ENCODE measurements around the gene BMF.

BMF gene

DNA sequence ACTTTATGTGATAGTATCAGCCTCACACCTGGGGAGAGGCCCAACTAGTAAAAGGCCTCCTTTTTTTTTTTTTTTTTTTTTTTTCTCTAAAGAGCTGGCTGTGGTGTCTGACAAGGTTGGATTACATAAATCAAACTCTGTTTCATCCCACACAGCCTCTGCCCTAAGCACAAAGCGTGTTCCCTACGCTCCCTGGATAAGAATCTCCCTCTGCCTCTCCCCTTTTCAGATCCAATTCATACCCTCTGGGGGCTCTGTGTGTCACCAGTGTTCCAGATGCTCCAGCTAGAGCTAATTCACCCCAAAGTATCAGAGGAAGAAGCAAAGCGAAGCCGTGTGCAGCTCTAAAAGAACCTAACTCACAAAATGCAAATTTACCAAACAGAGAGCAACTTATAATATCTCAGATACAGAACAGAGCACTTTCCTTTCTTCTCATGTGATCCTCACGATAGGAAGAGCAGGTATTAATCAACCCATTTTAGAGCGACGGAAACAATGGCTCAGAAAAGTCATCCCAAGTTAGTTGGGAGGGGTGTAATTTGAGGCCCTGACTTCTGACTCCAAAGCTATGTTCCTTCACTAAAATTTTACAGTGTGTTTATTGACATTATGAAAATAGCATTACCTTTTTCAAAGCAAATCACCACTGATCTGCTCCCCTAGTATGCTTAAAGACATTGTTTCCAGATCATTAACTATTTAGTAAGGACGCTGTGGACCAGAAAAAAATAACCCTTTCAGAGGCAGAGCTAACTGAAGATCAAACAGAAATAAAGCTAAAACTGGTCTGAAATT is 12.4 kb downstream of the BMF start:
- no peak overlapping the region for H3K27ac ChIP-seq
- TF ChIP-seq, protein P1, sequence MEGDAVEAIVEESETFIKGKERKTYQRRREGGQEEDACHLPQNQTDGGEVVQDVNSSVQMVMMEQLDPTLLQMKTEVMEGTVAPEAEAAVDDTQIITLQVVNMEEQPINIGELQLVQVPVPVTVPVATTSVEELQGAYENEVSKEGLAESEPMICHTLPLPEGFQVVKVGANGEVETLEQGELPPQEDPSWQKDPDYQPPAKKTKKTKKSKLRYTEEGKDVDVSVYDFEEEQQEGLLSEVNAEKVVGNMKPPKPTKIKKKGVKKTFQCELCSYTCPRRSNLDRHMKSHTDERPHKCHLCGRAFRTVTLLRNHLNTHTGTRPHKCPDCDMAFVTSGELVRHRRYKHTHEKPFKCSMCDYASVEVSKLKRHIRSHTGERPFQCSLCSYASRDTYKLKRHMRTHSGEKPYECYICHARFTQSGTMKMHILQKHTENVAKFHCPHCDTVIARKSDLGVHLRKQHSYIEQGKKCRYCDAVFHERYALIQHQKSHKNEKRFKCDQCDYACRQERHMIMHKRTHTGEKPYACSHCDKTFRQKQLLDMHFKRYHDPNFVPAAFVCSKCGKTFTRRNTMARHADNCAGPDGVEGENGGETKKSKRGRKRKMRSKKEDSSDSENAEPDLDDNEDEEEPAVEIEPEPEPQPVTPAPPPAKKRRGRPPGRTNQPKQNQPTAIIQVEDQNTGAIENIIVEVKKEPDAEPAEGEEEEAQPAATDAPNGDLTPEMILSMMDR (conservative IDR thresholded peaks at IDR 0.05) = no peak

DNA sequence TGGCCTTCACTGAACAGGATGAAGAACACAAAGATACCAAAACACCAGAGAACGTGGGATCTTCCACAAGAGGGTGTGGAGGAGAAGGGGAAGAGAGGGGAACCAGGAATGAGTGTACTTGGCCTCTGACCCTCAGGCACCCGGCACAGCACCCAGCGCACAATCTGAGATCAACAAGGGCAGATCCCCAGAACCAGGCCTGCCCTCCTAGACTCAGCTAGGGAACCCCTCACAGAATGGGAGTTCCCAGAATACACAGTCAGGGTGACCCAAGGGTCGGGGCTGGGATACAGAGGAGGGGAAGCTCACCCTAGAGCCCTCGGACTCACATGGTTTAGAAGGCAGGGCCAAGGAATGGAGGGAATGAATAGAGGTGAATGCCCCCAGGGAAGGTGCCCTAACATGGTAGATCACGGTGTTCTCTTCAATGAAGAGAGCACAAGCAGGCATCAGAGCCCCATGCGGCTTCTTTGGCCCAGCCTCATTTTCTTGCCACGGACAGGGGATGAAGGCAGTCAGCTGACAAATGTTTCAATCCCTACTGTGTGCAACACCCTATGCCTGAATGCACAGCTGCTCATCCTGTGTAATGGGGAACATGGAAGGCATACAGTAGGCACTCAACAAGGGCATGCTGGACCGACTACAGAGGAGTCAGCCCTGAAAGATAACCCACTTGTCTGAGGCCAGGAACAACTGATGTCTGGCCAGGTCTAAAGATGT is 13.1 kb downstream of the BMF start:
- TF ChIP-seq, protein P1 (conservative IDR thresholded peaks at IDR 0.05) = no peak
- no peak overlapping the region for H3K27ac ChIP-seq

DNA sequence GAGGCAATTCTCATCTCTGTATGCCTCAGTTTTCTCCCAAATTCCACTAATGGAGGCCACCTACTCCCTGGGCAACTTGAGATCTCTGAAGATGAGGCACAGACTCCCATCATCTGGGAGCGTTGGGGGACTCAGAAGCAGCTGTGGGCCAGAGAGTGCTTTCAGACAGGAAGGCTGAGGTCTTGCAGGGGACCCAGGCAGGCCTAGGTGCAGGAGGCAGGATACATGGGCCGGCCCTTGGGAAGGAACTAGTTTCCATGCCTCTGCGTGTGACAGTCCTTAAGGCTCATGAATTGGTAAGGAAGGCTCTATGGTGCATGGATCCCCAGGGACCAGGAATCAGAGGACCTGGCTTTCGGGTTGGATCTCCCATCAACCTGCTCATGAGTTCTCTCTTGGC is 14.5 kb downstream of the BMF start:
- TF ChIP-seq, protein P1 (conservative IDR thresholded peaks at IDR 0.05) = no peak
- no peak overlapping the region for H3K27ac ChIP-seq

DNA sequence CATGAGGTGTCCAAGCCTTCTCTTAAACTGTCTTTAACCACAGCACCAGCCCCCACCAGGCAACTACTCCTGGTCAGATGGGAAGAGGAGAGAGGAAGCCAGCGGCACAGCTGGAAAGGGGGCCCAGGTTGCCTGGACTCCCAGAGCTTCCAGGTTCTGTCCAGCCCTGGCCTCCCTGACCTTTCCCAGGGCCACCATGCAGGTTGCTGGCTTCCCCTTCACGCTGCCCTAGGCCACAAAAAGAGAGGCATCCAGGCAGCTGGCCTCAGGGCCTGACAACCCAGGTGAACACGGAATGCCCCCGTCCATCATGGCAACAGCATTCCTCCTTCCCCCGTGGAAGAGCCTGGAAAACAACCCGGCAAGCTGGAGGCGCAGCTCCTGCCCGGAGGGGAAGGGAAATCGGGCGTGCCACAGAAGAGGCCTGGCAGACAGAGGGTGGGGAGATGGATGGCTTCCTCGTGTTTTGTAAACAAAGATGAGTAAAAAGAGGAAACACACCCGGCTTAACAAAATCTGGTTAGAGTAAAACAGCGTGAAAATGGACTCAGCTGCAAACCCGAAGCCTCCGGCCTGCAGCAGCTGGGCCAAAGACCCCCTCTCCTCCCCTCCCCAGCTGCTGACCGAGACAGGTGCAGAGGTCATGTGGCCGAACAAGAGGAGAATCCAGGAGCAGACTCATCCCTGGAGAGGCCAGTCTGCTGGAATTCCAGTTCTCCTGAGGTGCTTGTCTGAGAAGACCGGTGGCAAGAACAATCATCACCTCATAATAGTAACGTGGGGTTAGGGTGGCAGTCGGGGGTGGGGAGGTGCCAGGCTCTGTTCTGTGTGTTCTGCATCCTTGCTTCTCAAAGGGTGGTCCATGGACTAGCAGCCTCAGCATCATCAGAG is 15.5 kb downstream of the BMF start:
- H3K27ac ChIP-seq = peak overlapping the region; percentile 51
- TF ChIP-seq, protein P1 (conservative IDR thresholded peaks at IDR 0.05) = no peak

DNA sequence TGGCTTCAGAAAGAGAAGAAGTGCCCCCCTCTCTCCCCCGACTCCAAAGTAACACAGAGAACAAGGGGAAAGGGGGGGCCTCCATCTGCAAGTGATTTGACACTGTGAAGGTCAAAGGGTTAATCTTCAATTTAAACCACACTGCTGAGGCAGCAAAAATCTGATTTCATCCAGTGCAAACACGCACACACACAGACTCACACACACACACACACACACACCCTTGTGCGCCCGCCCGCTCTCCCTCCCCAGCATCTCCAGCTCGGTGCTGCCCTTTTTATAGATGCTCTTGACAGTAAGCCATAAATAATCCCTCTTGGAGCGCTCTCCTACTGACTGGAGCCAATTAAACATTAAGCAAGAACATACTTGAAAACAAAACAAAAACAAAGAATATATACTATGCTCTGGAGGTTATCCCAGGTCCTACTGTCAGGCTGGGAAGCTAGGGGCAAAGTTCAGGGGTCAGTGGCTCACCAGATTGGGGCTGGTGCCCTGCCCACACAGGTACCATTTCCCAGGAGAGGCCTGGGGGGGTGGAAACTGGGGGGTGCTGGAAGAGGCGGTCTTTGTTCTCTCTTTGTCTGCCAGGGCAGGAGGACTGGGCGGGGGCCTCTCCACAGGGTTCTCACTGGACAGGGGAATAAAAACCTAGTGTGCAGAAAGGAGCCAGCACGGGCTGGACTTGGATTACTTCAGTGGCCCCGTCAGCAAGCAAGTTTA is 16.3 kb downstream of the BMF start:
- H3K27ac ChIP-seq = peak overlapping the region; percentile 51
- TF ChIP-seq, protein P1 (conservative IDR thresholded peaks at IDR 0.05) = no peak

DNA sequence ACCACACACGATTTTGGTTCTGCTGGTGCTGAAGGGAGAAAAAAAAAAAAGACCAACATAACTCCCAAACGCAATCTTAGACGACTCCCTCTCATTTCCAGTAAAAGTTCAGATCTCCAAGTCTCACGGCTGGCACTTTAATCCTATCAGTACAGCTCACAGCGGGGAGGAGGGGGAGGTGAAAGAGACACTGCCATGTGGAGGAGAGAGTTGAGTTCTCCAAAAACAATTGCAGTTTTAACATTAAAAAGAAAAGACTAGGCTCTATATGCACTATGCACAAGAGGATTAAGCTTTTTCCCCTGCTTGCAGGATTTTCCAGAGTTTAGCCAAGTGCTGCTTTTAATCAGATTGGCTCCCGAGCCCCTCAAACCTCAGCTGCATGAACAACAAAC is 16.8 kb downstream of the BMF start:
- H3K27ac ChIP-seq = peak overlapping the region; percentile 51
- TF ChIP-seq, protein P1 (conservative IDR thresholded peaks at IDR 0.05) = no peak
